Activated T-helper 1 cell treated with anti-CD3 and anti-CD28 coated beads, Interleukin-12 subunit alpha, Interleukin-12 subunit beta, Interleukin-2, Interleukin-4 antibody, amounts not matched to agents 30 ng/mL and 10 ng/mL and 1 ng/mL, durations not matched to agents 14 hours and 24 hours and 36 hours (primary cell): ENCODE data around the gene TSPAN18. TPM values are rescaled to one million over a fixed set of nuclear protein-coding genes. Genes with fewer than 3 reads are reported as not detected.

Source experiments
- DNase-seq: peaks from one replicate; pipeline ENCODE4 v3.0.0; 2021; ENCODE audit warnings: low spot score
- H3K27ac Mint-ChIP-seq: one replicate; pipeline ENCODE4 v1.8.0; 2021; ENCODE audit warnings: mild to moderate bottlenecking, mixed read lengths
- H3K27me3 Mint-ChIP-seq: one replicate; pipeline ENCODE4 v1.8.0; 2022; ENCODE audit warnings: mild to moderate bottlenecking, moderate library complexity, mixed read lengths; ENCODE audit not compliant: insufficient read depth
- H3K36me3 Mint-ChIP-seq: one replicate; pipeline ENCODE4 v1.8.0; 2021; ENCODE audit warnings: low read depth, mixed read lengths
- H3K4me1 Mint-ChIP-seq: one replicate; pipeline ENCODE4 v1.8.0; 2021; ENCODE audit warnings: low read depth, mixed read lengths
- H3K4me3 Mint-ChIP-seq: one replicate; pipeline ENCODE4 v1.8.0; 2021; ENCODE audit warnings: mild to moderate bottlenecking, moderate library complexity, mixed read lengths
- H3K9me3 Mint-ChIP-seq: one replicate; pipeline ENCODE4 v1.8.0; 2021; ENCODE audit warnings: mixed read lengths
- intact Hi-C: fragments of 100-400 bp; cut with micrococcal nuclease; formaldehyde crosslinking; loops from one replicate; pipeline ENCODE4 v1.15.1; 2024
- total RNA-seq: library from RNA; stranded (reverse); gene quantifications from 2 replicates; pipeline ENCODE4 v1.2.3, GENCODE V29; 2022

TSPAN18 gene
- total RNA-seq: 1.7 and 2.0 TPM in 2 replicates

GRCh38 chr11:44726283-44727113 lies at the start of gene TSPAN18:
TSS of gene TSPAN18 (plus strand) at chr11:44726962. CDS start at chr11:44906417, 179,455 bp downstream.
- H3K36me3 Mint-ChIP-seq: no peaks in the 10 kb centered on the region
- peak within 1 kb of the TSS; percentile 83 for H3K4me3 Mint-ChIP-seq
- H3K27ac Mint-ChIP-seq: peak within 1 kb of the TSS; percentile 53
- intact Hi-C loops: loop anchor here (1.0 to 5.0 kb wide), 4 partner anchors 49 to 376 kb away; partner anchors contain the start of gene CD82
- peaks cover 36% of the 10 kb centered on the region for H3K4me1 Mint-ChIP-seq
- H3K27me3 Mint-ChIP-seq: peaks cover 17% of the 10 kb centered on the region
- peak; percentile 26 for DNase-seq
- no peaks in the 10 kb centered on the region for H3K9me3 Mint-ChIP-seq

DNA sequence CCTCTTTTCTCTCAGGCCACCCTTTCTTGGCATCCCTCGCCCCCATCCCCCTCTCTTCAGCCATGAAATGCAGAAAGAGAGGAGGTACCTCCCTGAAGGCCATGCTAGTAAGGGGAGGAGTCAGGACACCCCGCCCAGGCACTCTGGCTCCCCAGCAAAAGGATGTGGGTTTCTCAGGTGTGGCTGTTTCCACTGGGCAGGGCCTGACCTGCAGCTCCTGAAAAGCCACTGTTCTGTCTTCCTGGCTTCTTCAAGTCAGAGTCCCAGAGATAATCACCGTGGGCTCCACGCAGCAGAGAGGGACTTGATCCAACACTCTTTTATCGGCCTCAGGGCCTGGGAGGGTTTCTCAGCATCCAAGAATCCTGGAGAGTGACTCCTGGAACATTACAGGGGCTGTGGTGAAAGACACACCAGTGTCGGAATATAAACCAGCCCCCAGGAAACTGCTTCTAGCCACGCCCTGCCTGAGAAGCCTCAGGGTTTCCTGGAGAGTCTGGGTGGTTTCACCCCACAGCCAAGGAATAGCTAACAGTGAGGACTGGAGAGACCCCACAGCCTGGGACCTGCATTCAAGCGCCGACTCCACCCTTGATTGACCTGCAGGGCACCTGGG lies 45.7 kb upstream of the TSPAN18 start:
- Mint-ChIP-seq H3K27me3 (no peaks in the 10 kb centered on the region), H3K9me3 (no peaks in the 10 kb centered on the region), H3K4me3 (peak overlapping the region; percentile 67), H3K4me1 (peaks cover 34% of the 10 kb centered on the region), H3K36me3 (peaks cover 7% of the 10 kb centered on the region), H3K27ac (peak overlapping the region; percentile 75)
- intact Hi-C loops: loop anchor here (2.0 kb wide), 1 partner anchor 14 kb away; no protein-coding TSS in a partner anchor
- peak; percentile 73 for DNase-seq

DNA sequence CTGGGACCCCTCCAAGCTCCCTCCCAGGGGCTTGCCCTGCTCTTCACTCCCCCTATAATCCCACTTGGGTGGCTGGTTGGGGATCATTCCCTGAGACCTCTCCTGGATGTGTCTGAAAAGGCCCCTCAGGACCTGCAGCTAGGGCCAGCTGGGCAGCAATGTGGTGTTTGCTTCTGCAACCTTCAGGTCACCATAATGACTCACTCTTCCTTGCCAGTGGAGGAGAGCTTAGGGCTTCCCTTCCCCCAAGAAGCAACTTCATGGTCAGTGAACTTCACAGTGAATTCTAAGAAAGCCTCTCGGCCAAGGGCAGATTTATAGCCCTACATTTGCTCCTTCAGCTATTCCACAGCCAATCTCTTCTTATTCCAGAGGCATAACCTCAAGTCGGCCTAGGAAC lies 45.1 kb upstream of the TSPAN18 start:
- intact Hi-C loops: loop anchor here (2.0 kb wide), 1 partner anchor 13 kb away; no protein-coding TSS in a partner anchor
- Mint-ChIP-seq H3K27ac (peak overlapping the region; percentile 75), H3K36me3 (peaks cover 7% of the 10 kb centered on the region), H3K4me1 (peaks cover 34% of the 10 kb centered on the region), H3K4me3 (peak overlapping the region; percentile 30), H3K27me3 (no peaks in the 10 kb centered on the region), H3K9me3 (no peaks in the 10 kb centered on the region)
- no peak for DNase-seq

DNA sequence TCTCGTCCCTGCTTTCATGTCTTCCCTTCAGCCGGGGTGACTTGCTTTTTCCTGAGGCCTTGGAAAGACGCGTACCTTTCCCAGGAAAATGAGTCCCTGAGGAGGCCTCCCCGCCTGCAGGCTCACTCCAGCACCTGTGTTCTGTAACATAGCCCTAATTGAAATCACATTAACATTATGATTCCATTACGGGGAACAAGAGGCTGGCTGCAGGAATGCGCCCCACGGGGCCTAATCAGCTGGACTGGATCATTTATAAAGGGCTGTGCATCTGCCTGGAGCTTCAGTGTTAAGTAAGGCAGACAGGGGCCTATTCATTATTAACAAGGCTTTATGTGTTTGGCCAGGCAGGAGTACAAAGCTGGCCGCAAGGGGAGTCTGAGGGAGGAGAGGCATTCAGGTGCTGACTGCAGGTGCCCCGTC lies 41.9 kb upstream of the TSPAN18 start:
- Mint-ChIP-seq H3K4me1 (peaks cover 48% of the 10 kb centered on the region), H3K27ac (no peak overlapping the region), H3K27me3 (no peaks in the 10 kb centered on the region), H3K4me3 (no peak overlapping the region), H3K36me3 (peaks cover 7% of the 10 kb centered on the region), H3K9me3 (no peaks in the 10 kb centered on the region)
- DNase-seq: no peak
- intact Hi-C loops: no loop called here

DNA sequence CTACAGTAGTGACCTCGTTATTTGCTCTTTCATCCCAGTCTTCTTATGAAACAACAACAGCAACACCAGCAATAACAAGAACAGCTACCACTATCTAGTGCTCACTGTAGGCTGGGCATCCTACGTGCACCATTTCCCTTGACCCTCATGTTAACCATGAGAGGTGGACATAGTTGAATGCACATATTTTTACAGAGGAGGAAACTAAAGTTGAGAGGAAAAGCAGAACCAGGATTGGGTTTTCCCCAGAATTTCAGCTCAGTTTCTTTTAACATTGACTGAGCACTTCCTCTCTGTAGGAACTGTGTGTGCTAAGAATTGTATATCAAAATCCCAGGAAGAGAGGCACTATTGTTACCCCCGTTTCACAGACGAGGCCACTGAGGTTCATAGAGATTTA lies 39.4 kb upstream of the TSPAN18 start:
- peaks cover 2% of the 10 kb centered on the region for H3K36me3 Mint-ChIP-seq
- peaks cover 26% of the 10 kb centered on the region for H3K4me1 Mint-ChIP-seq
- no peak overlapping the region for H3K27ac Mint-ChIP-seq
- H3K4me3 Mint-ChIP-seq: peak overlapping the region; percentile 45
- H3K9me3 Mint-ChIP-seq: no peaks in the 10 kb centered on the region
- no peak for DNase-seq
- H3K27me3 Mint-ChIP-seq: no peaks in the 10 kb centered on the region
- intact Hi-C loops: no loop called here

DNA sequence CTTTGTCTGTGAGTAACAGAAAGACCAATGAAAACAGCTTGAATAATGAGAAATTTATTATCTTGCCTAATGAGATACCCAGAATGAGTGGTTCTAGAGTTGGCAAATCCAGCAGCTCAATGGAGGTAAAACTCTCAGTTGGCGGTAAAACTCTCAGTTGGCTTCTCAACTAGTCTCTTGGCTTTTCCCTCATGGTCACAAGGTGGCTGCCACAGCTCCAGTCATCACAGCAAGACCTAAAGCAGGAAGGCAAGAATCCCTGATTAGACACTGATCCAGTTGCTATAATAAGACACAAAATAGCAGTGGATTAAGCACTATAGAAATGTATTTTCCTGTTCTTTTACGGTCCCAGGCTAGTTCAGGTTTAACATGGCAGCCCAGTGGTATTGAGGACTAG lies 37.5 kb upstream of the TSPAN18 start:
- Mint-ChIP-seq H3K4me1 (peaks cover 18% of the 10 kb centered on the region), H3K27ac (no peak overlapping the region), H3K27me3 (no peaks in the 10 kb centered on the region), H3K36me3 (peaks cover 2% of the 10 kb centered on the region), H3K4me3 (no peak overlapping the region), H3K9me3 (no peaks in the 10 kb centered on the region)
- no peak for DNase-seq
- intact Hi-C loops: no loop called here

GRCh38 chr11:44690651-44691050 lies 36.1 kb upstream of the TSPAN18 start:
- no peak for DNase-seq
- H3K27me3 Mint-ChIP-seq: no peaks in the 10 kb centered on the region
- no peaks in the 10 kb centered on the region for H3K9me3 Mint-ChIP-seq
- H3K36me3 Mint-ChIP-seq: peaks cover 2% of the 10 kb centered on the region
- intact Hi-C loops: no loop called here
- H3K27ac Mint-ChIP-seq: no peak overlapping the region
- H3K4me1 Mint-ChIP-seq: peaks cover 24% of the 10 kb centered on the region
- H3K4me3 Mint-ChIP-seq: no peak overlapping the region

- intact Hi-C loops: no loop called here
- H3K36me3 Mint-ChIP-seq: peaks cover 2% of the 10 kb centered on the region
- DNase-seq: no peak
- H3K4me1 Mint-ChIP-seq: peaks cover 18% of the 10 kb centered on the region
- no peak overlapping the region for H3K27ac Mint-ChIP-seq
- no peaks in the 10 kb centered on the region for H3K27me3 Mint-ChIP-seq
- H3K9me3 Mint-ChIP-seq: no peaks in the 10 kb centered on the region
- no peak overlapping the region for H3K4me3 Mint-ChIP-seq
Measured at GRCh38 chr11:44692460-44692859, 34.3 kb upstream of the TSPAN18 start.

DNA sequence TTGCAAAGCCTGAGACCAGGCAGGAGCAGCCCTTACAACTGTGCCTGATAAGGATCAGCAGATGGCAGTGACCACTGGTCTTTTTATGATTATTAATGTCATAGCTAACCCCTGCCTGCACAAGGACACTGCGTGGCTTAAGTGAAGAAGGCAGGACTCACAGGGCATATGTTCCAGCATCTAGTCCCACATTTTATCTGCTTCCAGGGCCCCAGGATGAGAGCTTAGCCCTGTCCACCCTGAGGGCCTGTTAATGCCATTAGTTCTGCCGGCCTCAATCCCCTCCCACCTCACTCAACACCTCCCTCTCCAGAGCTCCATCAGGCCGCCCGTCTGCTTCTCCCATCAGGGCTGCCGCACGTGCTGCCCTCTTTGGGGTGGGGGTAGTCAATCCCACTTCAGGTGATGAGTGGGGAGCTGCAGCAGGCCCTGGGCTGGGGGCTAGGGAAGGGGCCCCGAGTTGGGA lies 33.1 kb upstream of the TSPAN18 start:
- H3K27ac Mint-ChIP-seq: no peak overlapping the region
- no peak for DNase-seq

DNA sequence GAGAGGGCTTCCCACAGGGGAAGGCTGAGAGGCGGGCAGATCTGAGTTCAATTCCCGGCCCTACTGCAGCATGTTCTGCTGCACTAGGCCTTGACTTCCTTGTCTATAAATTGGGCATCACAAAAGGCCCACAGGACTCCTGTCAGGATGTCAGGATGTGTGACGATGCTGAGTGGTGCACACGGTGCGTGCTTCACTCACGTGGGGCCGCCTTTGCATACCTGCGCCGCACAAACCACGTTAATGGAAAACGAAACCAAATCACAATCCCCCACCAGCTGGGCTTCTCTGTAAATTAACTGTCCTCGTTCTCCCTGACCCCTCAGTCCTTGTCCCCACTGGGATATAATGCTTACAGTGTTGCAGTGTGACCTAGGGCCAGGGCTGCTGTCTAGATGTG lies 32.3 kb upstream of the TSPAN18 start:
- Mint-ChIP-seq H3K9me3 (no peaks in the 10 kb centered on the region), H3K27me3 (peaks cover 6% of the 10 kb centered on the region), H3K4me1 (peaks cover 6% of the 10 kb centered on the region), H3K36me3 (no peaks in the 10 kb centered on the region), H3K4me3 (no peak overlapping the region), H3K27ac (no peak overlapping the region)
- intact Hi-C loops: loop anchor here (2.0 kb wide), 1 partner anchor 14 kb away; no protein-coding TSS in a partner anchor
- DNase-seq: no peak

More for the DNA sequence above, 33.1 kb upstream of the TSPAN18 start:
- peaks cover 6% of the 10 kb centered on the region for H3K4me1 Mint-ChIP-seq
- no peaks in the 10 kb centered on the region for H3K9me3 Mint-ChIP-seq
- no peaks in the 10 kb centered on the region for H3K36me3 Mint-ChIP-seq
- H3K27me3 Mint-ChIP-seq: peaks cover 4% of the 10 kb centered on the region
- H3K4me3 Mint-ChIP-seq: no peak overlapping the region
- intact Hi-C loops: loop anchor here (2.0 kb wide), 1 partner anchor 13 kb away; no protein-coding TSS in a partner anchor

- H3K4me3 Mint-ChIP-seq: no peak overlapping the region
- peaks cover 6% of the 10 kb centered on the region for H3K27me3 Mint-ChIP-seq
- no peak overlapping the region for H3K27ac Mint-ChIP-seq
- no peaks in the 10 kb centered on the region for H3K9me3 Mint-ChIP-seq
- DNase-seq: no peak
- H3K4me1 Mint-ChIP-seq: peaks cover 6% of the 10 kb centered on the region
- intact Hi-C loops: loop anchor here (2.0 kb wide), 1 partner anchor 14 kb away; no protein-coding TSS in a partner anchor
- H3K36me3 Mint-ChIP-seq: no peaks in the 10 kb centered on the region
Measured at GRCh38 chr11:44695169-44695833, 31.5 kb upstream of the TSPAN18 start.

DNA sequence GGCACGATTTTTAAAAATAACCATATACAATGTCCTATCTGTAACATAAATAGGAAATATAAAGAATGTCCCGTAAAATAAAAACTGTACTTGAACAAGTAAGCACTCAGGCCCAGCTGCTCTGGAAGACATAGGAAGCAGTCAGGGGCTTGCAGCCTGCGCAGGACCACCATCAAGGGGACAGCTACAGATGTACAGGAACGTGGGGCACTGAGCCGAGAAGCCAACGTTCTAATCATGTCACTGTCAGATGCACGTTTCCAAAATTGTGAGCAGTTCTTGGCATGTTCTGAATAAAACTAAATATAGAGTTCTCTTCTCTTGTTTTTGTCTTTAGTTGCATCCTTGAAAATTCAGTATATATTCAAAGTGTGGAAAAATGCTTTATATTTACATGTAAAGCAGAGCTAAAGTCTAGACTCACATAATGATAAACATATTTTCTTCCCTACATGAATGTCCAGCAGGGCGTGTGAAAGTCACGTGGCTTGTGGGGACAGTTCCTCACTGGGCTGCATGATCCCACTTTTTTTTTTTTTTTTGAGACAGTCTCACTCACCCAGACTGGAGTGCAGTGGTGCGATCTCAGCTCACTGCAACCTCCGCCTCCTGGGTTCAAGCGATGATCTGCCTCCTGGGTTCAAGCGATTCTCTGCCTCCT lies 28.4 kb upstream of the TSPAN18 start:
- Mint-ChIP-seq H3K9me3 (no peaks in the 10 kb centered on the region), H3K4me3 (no peak overlapping the region), H3K27me3 (peaks cover 8% of the 10 kb centered on the region), H3K36me3 (no peaks in the 10 kb centered on the region), H3K4me1 (peaks cover 6% of the 10 kb centered on the region), H3K27ac (no peak overlapping the region)
- intact Hi-C loops: no loop called here
- no peak for DNase-seq
